AG08395 (cell line): Measurements from ENCODE around the gene PVALEF.

Source experiments
- DNase-seq: peaks from one replicate; pipeline ENCODE4 v3.0.0; 2012; ENCODE audit warnings: mixed read lengths, low spot score

Gene PVALEF

GRCh38 chr17:81128774-81129173 lies 36.5 kb upstream of the PVALEF start:
- no peak for DNase-seq

GRCh38 chr17:81129289-81129688 lies 36.0 kb upstream of the PVALEF start:
- no peak for DNase-seq

GRCh38 chr17:81129711-81130367 lies 35.5 kb upstream of the PVALEF start:
- DNase-seq, result no peak

GRCh38 chr17:81130385-81131361 lies 34.6 kb upstream of the PVALEF start:
- DNase-seq, result no peak

GRCh38 chr17:81131486-81132196 lies 33.7 kb upstream of the PVALEF start:
- no peak for DNase-seq

GRCh38 chr17:81132197-81132540 lies 33.1 kb upstream of the PVALEF start:
- DNase-seq, result no peak

- no peak for DNase-seq
Measured at GRCh38 chr17:81132770-81133723, 32.3 kb upstream of the PVALEF start.

GRCh38 chr17:81134064-81134781 lies 31.1 kb upstream of the PVALEF start:
- no peak for DNase-seq

- DNase-seq, result no peak
Measured at GRCh38 chr17:81135505-81136278, 29.6 kb upstream of the PVALEF start.

- no peak for DNase-seq
Measured at GRCh38 chr17:81136366-81136765, 28.9 kb upstream of the PVALEF start.

- no peak for DNase-seq
Measured at GRCh38 chr17:81137248-81137647, 28.1 kb upstream of the PVALEF start.

- no peak for DNase-seq
Measured at GRCh38 chr17:81138083-81138482, 27.2 kb upstream of the PVALEF start.

- DNase-seq, result no peak
Measured at GRCh38 chr17:81138500-81138899, 26.8 kb upstream of the PVALEF start.

- DNase-seq, result no peak
Measured at GRCh38 chr17:81139428-81139827, 25.9 kb upstream of the PVALEF start.

GRCh38 chr17:81140018-81140417 lies 25.3 kb upstream of the PVALEF start:
- no peak for DNase-seq

- no peak for DNase-seq
Measured at GRCh38 chr17:81140695-81141094, 24.6 kb upstream of the PVALEF start.

- peak; percentile 83 for DNase-seq
Measured at GRCh38 chr17:81142301-81143199, 22.8 kb upstream of the PVALEF start.

GRCh38 chr17:81143200-81143527 lies 22.1 kb upstream of the PVALEF start:
- no peak for DNase-seq
